Activated CD8-positive, alpha-beta memory T cell treated with anti-CD3 and anti-CD28 coated beads for 4 hours (primary cell): Measurements from ENCODE around the gene OR6C2.
"Not testable (repeated sequence)": the region's sequence is repeated elsewhere in the genome, so short reads cannot be mapped to it uniquely, and the experiment has no call there.

Source experiments
- DNase-seq, 2 donors: peaks; one replicate each; pipeline ENCODE4 v3.0.0-alpha.2; 2020; ENCODE audit warnings: low read depth in 2 of 2

Gene OR6C2

GRCh38 chr12:55443776-55444175 is at the start of gene OR6C2:
Gene OR6C2, plus strand, starts transcription at chr12:55444076. Its CDS starts 8,138 bp downstream, at chr12:55452214.
- DNase-seq: no peak

GRCh38 chr12:55396326-55396725 is 47.5 kb upstream of the OR6C2 start:
- no peak for DNase-seq

- DNase-seq: no peak
Measured at GRCh38 chr12:55400229-55400628, 43.6 kb upstream of the OR6C2 start, which contains the start of gene OR6C65. Gene OR6C65, plus strand, starts transcription at chr12:55400529. Its CDS starts 0 bp downstream, at chr12:55400529.

GRCh38 chr12:55407866-55408265 is 36.0 kb upstream of the OR6C2 start:
- no peak for DNase-seq

- DNase-seq: not testable (repeated sequence)
Measured at GRCh38 chr12:55409133-55409532, 34.7 kb upstream of the OR6C2 start.

GRCh38 chr12:55412138-55412537 is 31.7 kb upstream of the OR6C2 start:
- DNase-seq: not testable (repeated sequence)

GRCh38 chr12:55413498-55414388 is 30.1 kb upstream of the OR6C2 start:
- DNase-seq: not testable (repeated sequence)

GRCh38 chr12:55414396-55414823 is 29.5 kb upstream of the OR6C2 start:
- DNase-seq: not testable (repeated sequence)

GRCh38 chr12:55414889-55415288 is 29.0 kb upstream of the OR6C2 start:
- DNase-seq: not testable (repeated sequence)

GRCh38 chr12:55416961-55417360 is 26.9 kb upstream of the OR6C2 start:
- no peak for DNase-seq

GRCh38 chr12:55420307-55420962 is 23.4 kb upstream of the OR6C2 start:
- DNase-seq: no peak

GRCh38 chr12:55425954-55426353 is 17.9 kb upstream of the OR6C2 start, which contains the start of gene OR6C76:
Gene OR6C76, plus strand, starts transcription at chr12:55426254. Its CDS starts 0 bp downstream, at chr12:55426254.
- no peak for DNase-seq

- DNase-seq: no peak
Measured at GRCh38 chr12:55428331-55429243, 15.3 kb upstream of the OR6C2 start.

- DNase-seq: not testable (repeated sequence)
Measured at GRCh38 chr12:55441233-55441632, 2.6 kb upstream of the OR6C2 start.

GRCh38 chr12:55445357-55445756 is 1.5 kb downstream of the OR6C2 start:
- DNase-seq: no peak

GRCh38 chr12:55446326-55446725 is 2.5 kb downstream of the OR6C2 start:
- DNase-seq: no peak

- DNase-seq: no peak
Measured at GRCh38 chr12:55448825-55449224, 4.9 kb downstream of the OR6C2 start.

GRCh38 chr12:55464926-55465325 is 21.1 kb downstream of the OR6C2 start:
- DNase-seq: not testable (repeated sequence)

- DNase-seq: no peak
Measured at GRCh38 chr12:55467836-55468235, 24.0 kb downstream of the OR6C2 start.

GRCh38 chr12:55469291-55469690 is 25.4 kb downstream of the OR6C2 start:
- no peak for DNase-seq

- no peak for DNase-seq
Measured at GRCh38 chr12:55470088-55470829, 26.4 kb downstream of the OR6C2 start, which contains the start of gene OR6C70. Gene OR6C70, minus strand, starts transcription at chr12:55470138. Its CDS starts 0 bp downstream, at chr12:55470138.
